ENCODE measurements around the gene MXD4. TPM values are rescaled to one million over a fixed set of nuclear protein-coding genes. Genes with fewer than 3 reads are reported as not detected.

Gene MXD4
- total RNA-seq, 1 experiment from 2014 or later = 20.4 TPM

DNA sequence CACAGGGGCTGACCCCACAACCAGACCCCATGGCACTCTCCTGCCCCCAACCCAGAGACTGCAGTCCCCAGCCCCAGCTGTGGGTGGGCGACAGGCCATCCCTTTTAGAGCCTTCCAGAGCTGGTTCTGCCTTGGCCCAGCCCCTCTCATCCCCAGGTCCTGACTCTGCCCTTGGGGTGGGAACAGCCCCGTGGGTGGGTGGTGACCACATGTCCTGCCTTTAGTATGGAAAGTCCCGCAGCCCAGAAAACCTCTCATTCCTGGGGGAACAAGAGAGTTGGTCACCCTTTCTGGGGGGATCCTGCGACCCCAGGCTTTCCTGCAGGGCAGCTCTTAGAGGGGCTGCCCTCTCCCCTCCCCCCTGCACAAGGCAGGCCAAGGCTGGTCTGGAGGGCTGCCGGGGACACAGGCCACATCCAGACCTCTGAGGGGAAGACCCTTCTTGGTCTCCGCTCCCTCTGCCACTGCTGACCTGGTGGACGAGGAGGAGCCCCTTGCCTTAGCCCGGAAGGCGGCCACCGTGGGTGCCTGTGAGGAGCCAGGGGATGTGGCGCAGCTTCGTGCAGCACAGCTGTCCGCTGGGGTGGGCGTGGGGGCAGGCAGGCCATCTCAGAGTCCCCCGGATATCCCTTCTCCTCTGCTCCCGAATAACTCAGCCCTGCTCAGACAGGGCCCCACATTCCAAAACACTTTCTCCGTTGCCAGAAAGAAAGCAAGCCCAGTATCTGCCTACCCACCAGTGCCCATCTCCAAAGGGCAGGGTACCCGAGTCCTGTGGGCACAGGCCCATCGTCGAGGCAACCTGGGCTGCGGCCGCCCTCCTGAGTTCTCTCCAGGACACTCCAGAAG is 6.7 kb upstream of the MXD4 start:
- no peak for DNase-seq (ENCODE audit: low spot score)
- H3K27ac Mint-ChIP-seq = peak overlapping the region; percentile 18; the same call in 1 of the 2 replicates
- H3K36me3 Mint-ChIP-seq = no peaks in the 10 kb centered on the region
- ChIA-PET POLR2A (no interaction called here), CTCF (interaction anchor here (0.6 to 1.8 kb wide), 10 partner anchors 13 to 194 kb away, joined by 3 to 12 read pairs (median 4); partner anchors contain the start of genes CFAP99, HAUS3, POLN and ZFYVE28)
- H3K4me1 Mint-ChIP-seq = peaks cover 9% of the 10 kb centered on the region
- H3K27me3 Mint-ChIP-seq (ENCODE audit: low read depth) = peaks cover 2% of the 10 kb centered on the region; the same call in 1 of the 2 replicates
- H3K4me3 Mint-ChIP-seq = no peak overlapping the region
- 0 out of 2 replicates have a peak, but pooled peaks have one; percentile 42 for TF ChIP-seq FOXP1 (CRISPR knock-in tag; IDR thresholded peaks at IDR 0.05; ENCODE audit: borderline replicate concordance)
- no peak for TF ChIP-seq ZNF232 (CRISPR knock-in tag; IDR thresholded peaks at IDR 0.05)
- ATAC-seq = no peak
- H3K9me3 Mint-ChIP-seq = no peaks in the 10 kb centered on the region

DNA sequence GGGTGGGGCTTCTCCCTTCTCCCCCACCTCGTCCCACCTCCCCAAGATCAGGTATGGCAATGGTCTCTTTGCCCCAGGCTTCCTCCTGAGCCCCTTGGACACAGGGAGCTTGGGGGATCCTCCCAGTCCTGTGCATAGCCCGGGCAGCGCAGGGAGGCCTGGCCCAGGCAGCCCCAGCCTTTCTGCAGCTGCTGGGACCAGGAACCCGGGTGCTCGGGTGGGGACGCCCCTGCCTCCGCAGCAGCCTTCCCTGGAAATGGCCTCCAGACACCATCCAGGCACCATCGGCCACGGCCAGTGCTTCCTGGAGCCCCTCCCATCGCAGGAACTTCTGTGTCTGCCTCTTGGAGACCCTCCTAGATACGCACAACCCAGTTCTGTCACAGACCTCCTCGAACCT is 5.9 kb upstream of the MXD4 start:
- no peaks in the 10 kb centered on the region for H3K9me3 Mint-ChIP-seq
- DNase-seq (ENCODE audit: low spot score) = no peak
- H3K36me3 Mint-ChIP-seq = no peaks in the 10 kb centered on the region
- ATAC-seq = no peak
- CTCF ChIA-PET = interaction anchor here (0.6 to 1.8 kb wide), 2 partner anchors 28 to 151 kb away, joined by 3 to 6 read pairs; partner anchors contain the start of genes CFAP99 and ZFYVE28
- H3K4me3 Mint-ChIP-seq = no peak overlapping the region
- H3K27ac Mint-ChIP-seq = no peak overlapping the region
- H3K4me1 Mint-ChIP-seq = peaks cover 9% of the 10 kb centered on the region
- POLR2A ChIA-PET = no interaction called here
- peaks cover 7% of the 10 kb centered on the region for H3K27me3 Mint-ChIP-seq (ENCODE audit: low read depth)
- TF ChIP-seq SP1 (CRISPR knock-in tag; conservative IDR thresholded peaks at IDR 0.05) = no peak
- TF ChIP-seq TEAD1 (CRISPR knock-in tag; IDR thresholded peaks at IDR 0.05) = no peak
- no peak for TF ChIP-seq ELF4 (CRISPR knock-in tag; IDR thresholded peaks at IDR 0.05; ENCODE audit: low read depth)
- no peak for TF ChIP-seq CDX4 (CRISPR knock-in tag; IDR thresholded peaks at IDR 0.05; ENCODE audit: borderline replicate concordance)
- TF ChIP-seq FOXJ3 (CRISPR knock-in tag; IDR thresholded peaks at IDR 0.05; ENCODE audit: borderline replicate concordance) = no peak
- no peak for TF ChIP-seq ZBTB21 (CRISPR knock-in tag; IDR thresholded peaks at IDR 0.05; ENCODE audit: borderline replicate concordance)
- no peak for TF ChIP-seq USF2 (CRISPR knock-in tag; IDR thresholded peaks at IDR 0.05)
- TF ChIP-seq, protein P1, sequence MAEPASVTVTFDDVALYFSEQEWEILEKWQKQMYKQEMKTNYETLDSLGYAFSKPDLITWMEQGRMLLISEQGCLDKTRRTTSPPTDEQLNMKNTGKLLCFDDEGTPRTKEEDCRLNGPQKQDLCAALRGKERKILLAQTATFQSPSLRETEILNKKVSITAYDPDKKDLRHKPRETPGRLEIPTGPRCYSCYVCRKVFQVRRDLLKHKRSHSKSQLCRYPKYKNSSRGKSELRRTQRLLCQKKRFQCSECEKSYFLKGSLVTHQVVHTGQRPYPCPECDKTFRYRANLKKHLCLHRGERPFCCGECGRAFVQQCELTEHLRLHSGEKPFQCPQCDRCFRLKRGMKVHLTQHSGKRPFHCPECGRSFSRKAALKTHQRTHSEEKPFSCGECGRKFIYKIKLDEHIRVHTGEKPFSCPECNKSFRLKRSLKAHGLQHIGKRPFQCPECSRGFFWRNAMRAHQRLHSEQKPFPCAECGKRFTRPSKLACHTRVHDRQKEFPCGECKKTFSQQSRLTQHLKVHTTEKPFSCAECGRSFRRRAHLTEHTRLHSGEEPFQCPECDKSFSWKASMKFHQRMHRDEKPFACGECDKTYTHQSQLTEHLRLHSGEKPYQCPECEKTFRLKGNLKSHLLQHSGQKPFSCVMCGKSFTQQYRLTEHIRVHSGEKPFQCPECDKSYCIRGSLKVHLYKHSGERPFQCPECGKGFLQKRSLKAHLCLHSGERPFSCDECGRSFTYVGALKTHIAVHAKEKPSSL (CRISPR knock-in tag; conservative IDR thresholded peaks at IDR 0.05) = no peak
- no peak for TF ChIP-seq NFYB (CRISPR knock-in tag; conservative IDR thresholded peaks at IDR 0.05; ENCODE audit: low read depth)
- TF ChIP-seq OVOL2 (CRISPR knock-in tag; IDR thresholded peaks at IDR 0.05; ENCODE audit: borderline replicate concordance) = no peak
- no peak for TF ChIP-seq PREB (CRISPR knock-in tag; IDR thresholded peaks at IDR 0.05; ENCODE audit: borderline replicate concordance)
- TF ChIP-seq, protein P2, sequence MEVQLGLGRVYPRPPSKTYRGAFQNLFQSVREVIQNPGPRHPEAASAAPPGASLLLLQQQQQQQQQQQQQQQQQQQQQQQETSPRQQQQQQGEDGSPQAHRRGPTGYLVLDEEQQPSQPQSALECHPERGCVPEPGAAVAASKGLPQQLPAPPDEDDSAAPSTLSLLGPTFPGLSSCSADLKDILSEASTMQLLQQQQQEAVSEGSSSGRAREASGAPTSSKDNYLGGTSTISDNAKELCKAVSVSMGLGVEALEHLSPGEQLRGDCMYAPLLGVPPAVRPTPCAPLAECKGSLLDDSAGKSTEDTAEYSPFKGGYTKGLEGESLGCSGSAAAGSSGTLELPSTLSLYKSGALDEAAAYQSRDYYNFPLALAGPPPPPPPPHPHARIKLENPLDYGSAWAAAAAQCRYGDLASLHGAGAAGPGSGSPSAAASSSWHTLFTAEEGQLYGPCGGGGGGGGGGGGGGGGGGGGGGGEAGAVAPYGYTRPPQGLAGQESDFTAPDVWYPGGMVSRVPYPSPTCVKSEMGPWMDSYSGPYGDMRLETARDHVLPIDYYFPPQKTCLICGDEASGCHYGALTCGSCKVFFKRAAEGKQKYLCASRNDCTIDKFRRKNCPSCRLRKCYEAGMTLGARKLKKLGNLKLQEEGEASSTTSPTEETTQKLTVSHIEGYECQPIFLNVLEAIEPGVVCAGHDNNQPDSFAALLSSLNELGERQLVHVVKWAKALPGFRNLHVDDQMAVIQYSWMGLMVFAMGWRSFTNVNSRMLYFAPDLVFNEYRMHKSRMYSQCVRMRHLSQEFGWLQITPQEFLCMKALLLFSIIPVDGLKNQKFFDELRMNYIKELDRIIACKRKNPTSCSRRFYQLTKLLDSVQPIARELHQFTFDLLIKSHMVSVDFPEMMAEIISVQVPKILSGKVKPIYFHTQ (CRISPR knock-in tag; IDR thresholded peaks at IDR 0.05) = no peak
- TF ChIP-seq ZNF263 (CRISPR knock-in tag; IDR thresholded peaks at IDR 0.05; ENCODE audit: low read depth) = no peak
- no peak for TF ChIP-seq NFATC4 (CRISPR knock-in tag; IDR thresholded peaks at IDR 0.05)
- no peak for TF ChIP-seq IRF1 (CRISPR knock-in tag; IDR thresholded peaks at IDR 0.05)
- TF ChIP-seq TP53 (CRISPR knock-in tag; IDR thresholded peaks at IDR 0.05) = no peak
- TF ChIP-seq IRF2 (CRISPR knock-in tag; IDR thresholded peaks at IDR 0.05; ENCODE audit: borderline replicate concordance, low read depth) = no peak

All from WTC11 (cell line).